Coronary artery (tissue), 2 donors: Measurements from ENCODE around the gene SOX10.

Source experiments
- DNase-seq: peaks from one replicate; pipeline ENCODE4 v3.0.0-alpha.2; 2017; ENCODE audit warnings: low spot score
- H3K27ac ChIP-seq, 2 donors: fragments of 200-600 bp; sonication (generic); one replicate each; pipeline ENCODE4 v1.5.1; 2016 to 2019
- H3K4me3 ChIP-seq: fragments of 200-600 bp; sonication (generic); 2 replicates; pipeline ENCODE4 v1.5.1; 2016; ENCODE audit warnings: mild to moderate bottlenecking, moderate library complexity
- TF ChIP-seq, protein P1 (sequence below): fragments of 200-600 bp; sonication (generic); IDR thresholded peaks from one replicate; pipeline ENCODE4 v1.5.1; 2019; ENCODE audit warnings: antibody characterized with exemption

SOX10 gene

DNA sequence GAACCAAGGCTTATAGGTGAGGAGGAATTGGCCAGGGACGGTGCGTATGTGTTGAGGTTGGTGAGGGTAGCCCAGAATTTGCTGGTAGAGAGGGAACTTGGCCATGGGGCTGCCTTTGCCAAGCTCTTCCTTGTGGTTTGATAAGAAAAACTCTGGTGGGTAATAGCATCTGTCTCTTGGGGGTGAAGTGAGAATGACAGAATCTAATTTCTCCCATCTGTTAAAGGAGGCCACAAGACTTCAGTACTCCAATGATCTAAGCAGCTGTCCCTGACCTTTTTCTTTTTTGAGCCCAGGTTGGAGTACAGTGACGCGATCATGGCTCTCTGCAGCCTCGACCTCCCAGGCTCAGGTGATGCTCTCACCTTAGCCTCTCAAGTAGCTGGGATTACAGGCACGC is 36.9 kb upstream of the SOX10 start:
- DNase-seq: no peak
- no peak overlapping the region for H3K27ac ChIP-seq
- TF ChIP-seq, protein P1, sequence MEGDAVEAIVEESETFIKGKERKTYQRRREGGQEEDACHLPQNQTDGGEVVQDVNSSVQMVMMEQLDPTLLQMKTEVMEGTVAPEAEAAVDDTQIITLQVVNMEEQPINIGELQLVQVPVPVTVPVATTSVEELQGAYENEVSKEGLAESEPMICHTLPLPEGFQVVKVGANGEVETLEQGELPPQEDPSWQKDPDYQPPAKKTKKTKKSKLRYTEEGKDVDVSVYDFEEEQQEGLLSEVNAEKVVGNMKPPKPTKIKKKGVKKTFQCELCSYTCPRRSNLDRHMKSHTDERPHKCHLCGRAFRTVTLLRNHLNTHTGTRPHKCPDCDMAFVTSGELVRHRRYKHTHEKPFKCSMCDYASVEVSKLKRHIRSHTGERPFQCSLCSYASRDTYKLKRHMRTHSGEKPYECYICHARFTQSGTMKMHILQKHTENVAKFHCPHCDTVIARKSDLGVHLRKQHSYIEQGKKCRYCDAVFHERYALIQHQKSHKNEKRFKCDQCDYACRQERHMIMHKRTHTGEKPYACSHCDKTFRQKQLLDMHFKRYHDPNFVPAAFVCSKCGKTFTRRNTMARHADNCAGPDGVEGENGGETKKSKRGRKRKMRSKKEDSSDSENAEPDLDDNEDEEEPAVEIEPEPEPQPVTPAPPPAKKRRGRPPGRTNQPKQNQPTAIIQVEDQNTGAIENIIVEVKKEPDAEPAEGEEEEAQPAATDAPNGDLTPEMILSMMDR: no peak
- H3K4me3 ChIP-seq: no peak overlapping the region

DNA sequence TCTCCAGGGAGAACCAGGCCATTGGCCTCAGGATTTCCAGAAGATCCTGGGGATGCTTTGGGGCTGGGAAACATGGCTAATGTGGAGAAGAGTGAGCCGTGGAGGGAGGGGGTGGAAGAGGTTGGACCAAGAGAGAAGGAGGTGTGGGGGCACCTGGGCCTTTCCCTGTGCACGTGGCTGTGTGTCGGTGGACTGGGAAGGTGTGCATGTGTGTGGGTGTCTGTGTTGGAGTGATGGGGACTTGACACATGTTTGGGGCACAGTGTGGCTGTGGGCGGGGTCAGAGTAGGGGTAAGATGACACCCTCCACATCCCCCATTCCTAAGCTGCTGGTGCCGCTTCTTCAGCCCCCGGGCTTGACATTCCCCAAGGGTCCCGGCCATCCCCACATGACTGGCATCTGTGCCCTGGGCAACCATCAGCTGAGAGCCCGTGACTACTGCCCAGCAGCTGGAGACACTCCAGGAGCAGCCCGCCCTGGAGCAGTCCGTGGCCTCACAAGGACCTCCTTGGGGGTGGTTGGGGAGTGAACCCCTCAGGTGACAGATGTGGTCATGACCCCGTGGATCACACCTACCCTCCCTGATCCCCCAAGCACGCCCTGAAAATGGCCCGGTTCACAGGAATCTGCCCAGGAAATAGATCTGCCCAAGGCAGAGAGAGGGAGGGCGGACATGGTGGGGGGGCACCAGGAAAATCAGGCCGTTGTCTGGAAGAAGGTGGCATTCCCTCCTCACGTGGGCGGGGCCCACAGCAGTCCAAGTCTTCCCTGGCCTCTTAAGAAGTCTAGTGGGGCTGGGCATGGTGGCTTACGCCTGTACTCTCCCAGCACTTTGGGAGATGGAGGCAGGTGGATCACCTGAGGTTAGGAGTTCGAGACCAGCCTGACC is 34.8 kb upstream of the SOX10 start:
- TF ChIP-seq, protein P1: no peak
- DNase-seq: no peak
- Histone ChIP-seq H3K27ac (peak overlapping the region in 1 of 2 donors; percentile 35), H3K4me3 (no peak overlapping the region)

DNA sequence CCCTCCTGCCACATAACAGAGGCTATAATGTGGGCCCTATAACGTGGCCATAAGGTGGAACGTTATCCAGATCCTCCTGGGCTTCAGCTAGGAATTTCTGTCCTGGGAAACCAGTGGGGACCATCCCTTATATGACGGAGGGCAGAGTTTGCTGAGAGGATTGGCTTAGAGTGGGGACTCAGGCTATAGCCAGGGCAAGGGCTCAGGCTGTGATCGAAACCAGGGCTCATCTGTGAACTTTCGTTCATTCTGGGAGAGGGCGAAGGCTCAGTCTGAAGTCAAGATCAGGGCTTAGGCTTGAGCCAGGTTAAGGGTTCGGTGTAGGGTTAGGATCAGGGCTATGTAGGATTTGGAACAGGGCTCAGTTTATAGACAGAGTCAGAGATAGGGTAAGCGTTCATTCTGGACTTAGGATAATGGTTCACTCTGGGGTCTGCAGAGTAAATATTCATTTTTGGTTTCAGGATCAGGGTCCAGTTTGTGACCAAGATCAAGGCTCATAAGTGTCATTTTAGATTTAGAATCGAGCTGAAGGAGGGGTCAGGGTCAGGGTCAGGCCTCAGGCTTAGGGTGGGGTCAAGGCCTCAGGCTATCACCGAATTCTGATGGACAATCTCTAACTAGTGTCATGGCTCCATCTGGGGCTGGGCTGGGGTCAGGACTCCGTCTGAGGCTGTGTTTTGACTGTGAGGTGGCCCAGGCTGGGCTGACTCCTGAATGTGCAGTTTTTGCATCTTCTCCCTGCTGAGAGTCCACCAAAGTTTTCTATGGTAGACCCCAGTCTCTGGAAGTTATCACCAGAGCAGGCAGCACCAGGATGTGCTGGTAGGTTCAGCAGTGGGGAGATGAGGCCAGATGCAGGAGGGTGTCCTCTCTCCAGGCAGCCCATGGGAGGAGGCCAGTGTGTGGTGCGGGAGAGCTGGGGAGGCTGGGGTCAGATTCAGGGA is 33.9 kb upstream of the SOX10 start:
- Histone ChIP-seq H3K4me3 (no peak overlapping the region), H3K27ac (peak overlapping the region in 1 of 2 donors; percentile 35)
- DNase-seq: no peak
- TF ChIP-seq, protein P1: no peak

DNA sequence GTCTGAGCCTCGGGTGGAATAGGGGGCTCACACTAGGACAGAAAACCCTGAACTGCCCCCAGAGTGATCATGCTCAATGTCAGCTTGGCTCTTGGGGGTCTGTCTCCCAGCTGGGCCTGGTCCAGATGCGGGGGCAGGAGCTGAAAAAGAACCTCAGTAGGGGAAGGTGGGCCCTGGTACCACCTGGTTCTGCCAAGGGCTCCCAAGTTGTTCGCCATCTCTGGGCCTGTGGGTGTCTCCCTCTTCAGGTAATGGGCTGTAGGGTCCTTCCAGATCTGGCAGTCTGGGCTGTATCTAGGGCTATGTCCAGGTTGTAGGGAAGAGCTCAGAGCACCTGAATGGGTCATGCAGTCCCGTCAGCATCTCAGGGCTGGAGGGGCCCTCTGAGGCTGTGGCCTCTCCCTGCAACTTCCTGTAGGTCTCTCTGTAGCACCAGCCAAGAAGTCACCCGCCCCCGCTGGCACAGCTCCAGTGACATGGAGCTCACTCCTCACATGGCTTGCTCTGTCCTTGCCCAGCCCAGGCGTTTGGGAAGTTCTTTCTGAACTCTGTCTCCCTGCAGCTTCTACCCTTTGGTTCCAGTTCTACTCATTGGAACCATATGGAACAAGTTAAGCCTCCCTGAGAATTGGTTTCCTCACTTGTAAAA is 33.0 kb upstream of the SOX10 start:
- no peak for DNase-seq
- Histone ChIP-seq H3K27ac (peak overlapping the region in 1 of 2 donors; percentile 75), H3K4me3 (no peak overlapping the region)
- TF ChIP-seq, protein P1: no peak

DNA sequence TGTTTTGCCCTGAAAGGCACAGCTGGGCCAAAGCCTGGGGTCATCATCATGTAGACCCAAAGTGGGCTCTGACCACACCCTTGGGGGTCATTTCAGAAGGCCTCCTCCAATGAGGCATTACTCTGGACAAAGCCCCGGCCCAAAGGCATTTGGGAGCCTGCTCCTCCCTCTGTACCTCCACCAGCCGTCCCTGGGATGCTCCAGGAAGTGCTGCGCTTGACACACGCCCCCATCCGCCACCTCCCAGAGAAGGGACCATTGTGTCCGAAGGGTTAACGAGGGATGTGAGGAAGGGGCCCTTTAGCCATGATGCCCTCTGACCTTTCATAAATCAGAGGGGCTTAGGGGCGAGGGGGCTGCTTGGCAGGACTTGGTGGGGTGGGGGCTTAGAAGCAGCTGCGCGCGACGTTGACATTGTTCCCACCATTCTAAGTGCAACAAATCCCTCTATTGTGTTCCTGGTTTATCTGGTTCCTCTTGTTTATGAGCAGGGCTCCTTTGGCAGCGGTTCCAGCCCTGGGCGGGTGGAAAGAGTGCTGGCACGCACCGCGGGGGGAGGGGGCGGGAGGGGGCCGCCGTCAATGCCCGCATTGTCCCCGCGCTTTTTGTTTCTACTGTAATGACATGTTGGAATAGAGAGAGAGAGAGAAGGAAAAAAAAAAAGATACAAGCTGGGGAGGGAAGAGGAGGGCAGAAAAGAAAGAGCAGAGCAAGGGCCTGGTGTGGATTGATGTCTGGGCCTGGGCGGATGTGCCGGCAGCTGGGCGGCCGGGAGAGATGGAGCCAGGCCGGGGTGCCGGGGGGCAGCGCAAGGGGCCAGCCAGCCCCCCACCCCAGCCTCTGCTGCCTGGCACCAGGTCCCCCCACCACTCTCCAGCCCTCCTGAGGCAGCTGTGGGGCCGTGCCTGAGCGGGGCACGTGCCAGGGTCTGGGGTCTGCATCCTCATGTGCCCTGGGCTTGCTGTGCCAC is 32.1 kb upstream of the SOX10 start:
- Histone ChIP-seq H3K4me3 (no peak overlapping the region), H3K27ac (peak overlapping the region in 1 of 2 donors; percentile 75)
- DNase-seq: no peak
- TF ChIP-seq, protein P1: no peak

DNA sequence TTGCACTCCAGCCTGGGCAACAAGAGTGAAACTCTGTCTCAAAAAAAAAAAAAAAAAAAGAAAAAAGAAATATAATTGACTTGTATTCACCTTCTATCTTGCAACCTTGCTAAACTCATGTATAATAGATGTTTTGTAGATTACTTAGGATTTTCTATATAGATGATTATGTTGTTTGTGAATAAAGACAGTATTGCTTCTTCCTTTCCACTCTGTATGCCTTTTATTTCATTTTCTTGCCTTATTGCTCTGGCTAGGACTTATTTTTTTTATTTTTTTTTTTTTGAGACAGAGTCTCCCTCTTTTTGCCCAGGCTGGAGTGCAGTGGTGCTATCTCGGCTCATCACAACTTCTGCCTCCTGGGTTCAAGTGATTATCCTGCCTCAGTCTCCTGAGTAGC is 29.7 kb upstream of the SOX10 start:
- Histone ChIP-seq H3K4me3 (no peak overlapping the region), H3K27ac (no peak overlapping the region)
- TF ChIP-seq, protein P1: no peak
- no peak for DNase-seq
